Right lung (tissue), 5 donors: ENCODE measurements around the gene YWHAG. TPM values are rescaled to one million over a fixed set of nuclear protein-coding genes. Genes with fewer than 3 reads are reported as not detected.
"Not testable (repeated sequence)": the region's sequence is repeated elsewhere in the genome, so short reads cannot be mapped to it uniquely, and the experiment has no call there.

Experiments used
- DNase-seq, 2 donors: peaks; one replicate each; pipeline ENCODE4 v3.0.0-alpha.2; 2013
- polyA plus RNA-seq, 5 donors: library from polyadenylated mRNA; unstranded; fragments of 120-200 nt; gene quantifications; one replicate each; pipeline versions ENCODE4 v1.2.1 to v1.2.3, GENCODE V29; 2013; ENCODE audit warnings: inconsistent platforms in 1 of 5, low replicate concordance in 1 of 5; ENCODE audit not compliant: insufficient read length in 5 of 5, insufficient read depth in 1 of 5

Gene YWHAG
- polyA plus RNA-seq, 5 donors, result 92.9 to 109 (median 103) TPM

GRCh38 chr7:76326646-76327233 is 32.1 kb downstream of the YWHAG start:
- no peak for DNase-seq

GRCh38 chr7:76325811-76326210 is 33.0 kb downstream of the YWHAG start:
- DNase-seq, result no peak

GRCh38 chr7:76325092-76325491 is 33.7 kb downstream of the YWHAG start:
- DNase-seq, result no peak

- peak; percentile 62 to 67 for DNase-seq
Measured at GRCh38 chr7:76318488-76319353, 40.1 kb downstream of the YWHAG start.

- peak; percentile 97 for DNase-seq
Measured at GRCh38 chr7:76317782-76318487, 40.9 kb downstream of the YWHAG start.

GRCh38 chr7:76316984-76317781 is 41.6 kb downstream of the YWHAG start:
- no peak for DNase-seq

GRCh38 chr7:76315364-76315763 is 43.4 kb downstream of the YWHAG start:
- DNase-seq, result no peak

- not testable (repeated sequence) for DNase-seq
Measured at GRCh38 chr7:76314740-76315139, 44.1 kb downstream of the YWHAG start.

GRCh38 chr7:76314042-76314721 is 44.6 kb downstream of the YWHAG start:
- peak; percentile 86 to 94 for DNase-seq

GRCh38 chr7:76311838-76312237 is 47.0 kb downstream of the YWHAG start:
- not testable (repeated sequence) for DNase-seq

GRCh38 chr7:76310102-76310957 is 48.5 kb downstream of the YWHAG start:
- no peak for DNase-seq

GRCh38 chr7:76309341-76310101 is 49.3 kb downstream of the YWHAG start:
- not testable (repeated sequence) for DNase-seq

GRCh38 chr7:76308874-76309273 is 49.9 kb downstream of the YWHAG start:
- not testable (repeated sequence) for DNase-seq

GRCh38 chr7:76304888-76305375 is 53.9 kb downstream of the YWHAG start:
- no peak for DNase-seq

- peak; percentile 92 to 95 for DNase-seq
Measured at GRCh38 chr7:76303202-76304147, 55.3 kb downstream of the YWHAG start.

- DNase-seq, result peak; percentile 92 to 93
Measured at GRCh38 chr7:76302347-76303201, 56.2 kb downstream of the YWHAG start, which contains the start of gene HSPB1. TSS of gene HSPB1 (plus strand) at chr7:76302673. CDS start at chr7:76302713, 40 bp downstream.

- no peak for DNase-seq
Measured at GRCh38 chr7:76301000-76301399, 57.8 kb downstream of the YWHAG start.
